KMS-11 (cell line): ENCODE results near the gene LMO7.

ENCODE experiments used
- H2AFZ ChIP-seq: fragments of 200-600 bp; sonication (generic); 2 replicates; pipeline ENCODE4 v1.6.1; 2016; ENCODE audit warnings: antibody characterized with exemption, mixed run types, low read depth
- H3K27ac ChIP-seq: fragments of 200-600 bp; sonication (generic); 2 replicates; pipeline ENCODE4 v1.6.1; 2016; ENCODE audit warnings: mild to moderate bottlenecking, mixed run types
- H3K27me3 ChIP-seq: fragments of 200-600 bp; sonication (generic); 2 replicates; pipeline ENCODE4 v1.6.1; 2017; ENCODE audit warnings: mild to moderate bottlenecking, low read depth, mixed run types, moderate library complexity; ENCODE audit not compliant: insufficient read depth
- H3K36me3 ChIP-seq: fragments of 200-600 bp; sonication (generic); 2 replicates; pipeline ENCODE4 v1.6.1; 2017; ENCODE audit warnings: mild to moderate bottlenecking, mixed run types; ENCODE audit not compliant: insufficient read depth
- H3K4me1 ChIP-seq: fragments of 200-600 bp; sonication (generic); 2 replicates; pipeline ENCODE4 v1.6.1; 2016; ENCODE audit warnings: mild to moderate bottlenecking, low read depth, mixed run types; ENCODE audit not compliant: poor library complexity, severe bottlenecking
- H3K4me2 ChIP-seq: fragments of 200-600 bp; sonication (generic); 2 replicates; pipeline ENCODE4 v1.7.0; 2016; ENCODE audit warnings: mild to moderate bottlenecking, mixed run types
- H3K4me3 ChIP-seq: fragments of 200-600 bp; sonication (generic); IDR thresholded peaks from 2 replicates; pipeline ENCODE4 v1.6.1; 2017; ENCODE audit warnings: low read depth, low read length, mixed read lengths; ENCODE audit not compliant: insufficient read depth
- H3K79me2 ChIP-seq: fragments of 200-600 bp; sonication (generic); 2 replicates; pipeline ENCODE4 v1.6.1; 2016; ENCODE audit warnings: low read depth, mixed run types; ENCODE audit not compliant: insufficient read depth
- H3K9ac ChIP-seq: fragments of 200-600 bp; sonication (generic); 2 replicates; pipeline ENCODE4 v1.6.1; 2016; ENCODE audit warnings: mild to moderate bottlenecking, mixed run types
- H4K20me1 ChIP-seq: fragments of 200-600 bp; sonication (generic); 2 replicates; pipeline ENCODE4 v1.6.1; 2016; ENCODE audit warnings: mild to moderate bottlenecking, mixed run types; ENCODE audit not compliant: insufficient read depth
- TF ChIP-seq, protein P1 (sequence below): fragments of 200-600 bp; sonication (generic); conservative IDR thresholded peaks from 2 replicates; pipeline ENCODE4 v1.6.1; 2017; ENCODE audit warnings: low read depth, mild to moderate bottlenecking, antibody characterized with exemption, low read length, moderate library complexity, mixed read lengths

LMO7 gene

GRCh38 chr13:75656425-75656989 lies 20.4 kb downstream of the LMO7 start:
- Histone ChIP-seq H3K4me2 (no peak overlapping the region), H4K20me1 (no peaks in the 10 kb centered on the region), H3K4me3 (no peak overlapping the region), H3K27ac (no peak overlapping the region), H3K27me3 (no peaks in the 10 kb centered on the region), H3K4me1 (no peaks in the 10 kb centered on the region), H3K79me2 (no peaks in the 10 kb centered on the region), H3K9ac (no peak overlapping the region), H2AFZ (no peak overlapping the region), H3K36me3 (no peaks in the 10 kb centered on the region)
- TF ChIP-seq, protein P1, sequence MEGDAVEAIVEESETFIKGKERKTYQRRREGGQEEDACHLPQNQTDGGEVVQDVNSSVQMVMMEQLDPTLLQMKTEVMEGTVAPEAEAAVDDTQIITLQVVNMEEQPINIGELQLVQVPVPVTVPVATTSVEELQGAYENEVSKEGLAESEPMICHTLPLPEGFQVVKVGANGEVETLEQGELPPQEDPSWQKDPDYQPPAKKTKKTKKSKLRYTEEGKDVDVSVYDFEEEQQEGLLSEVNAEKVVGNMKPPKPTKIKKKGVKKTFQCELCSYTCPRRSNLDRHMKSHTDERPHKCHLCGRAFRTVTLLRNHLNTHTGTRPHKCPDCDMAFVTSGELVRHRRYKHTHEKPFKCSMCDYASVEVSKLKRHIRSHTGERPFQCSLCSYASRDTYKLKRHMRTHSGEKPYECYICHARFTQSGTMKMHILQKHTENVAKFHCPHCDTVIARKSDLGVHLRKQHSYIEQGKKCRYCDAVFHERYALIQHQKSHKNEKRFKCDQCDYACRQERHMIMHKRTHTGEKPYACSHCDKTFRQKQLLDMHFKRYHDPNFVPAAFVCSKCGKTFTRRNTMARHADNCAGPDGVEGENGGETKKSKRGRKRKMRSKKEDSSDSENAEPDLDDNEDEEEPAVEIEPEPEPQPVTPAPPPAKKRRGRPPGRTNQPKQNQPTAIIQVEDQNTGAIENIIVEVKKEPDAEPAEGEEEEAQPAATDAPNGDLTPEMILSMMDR = no peak

GRCh38 chr13:75657111-75657510 lies 21.0 kb downstream of the LMO7 start:
- TF ChIP-seq, protein P1 = no peak

DNA sequence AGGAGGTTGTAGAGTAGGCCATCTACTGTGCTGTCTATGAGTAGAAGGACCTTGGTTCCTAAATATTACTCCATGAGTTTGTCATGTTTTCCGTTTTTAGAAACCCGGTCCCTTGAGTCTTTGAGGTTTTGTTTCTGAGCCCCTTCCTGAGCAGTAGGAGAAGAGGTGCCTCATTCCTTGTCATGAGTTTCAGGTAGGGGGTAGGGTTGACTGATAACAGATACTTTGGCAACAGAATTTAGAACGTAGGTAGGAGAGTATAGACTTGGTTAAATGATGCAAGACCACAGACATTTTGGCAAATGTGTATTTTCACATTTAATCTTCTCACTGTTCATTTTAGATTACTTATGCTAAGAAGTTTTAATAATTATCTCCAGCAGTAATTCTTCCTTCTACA lies 24.6 kb downstream of the LMO7 start:
- H3K4me1 ChIP-seq = no peaks in the 10 kb centered on the region
- H3K27ac ChIP-seq = no peak overlapping the region
- no peak overlapping the region for H3K4me3 ChIP-seq
- no peaks in the 10 kb centered on the region for H4K20me1 ChIP-seq
- H3K9ac ChIP-seq = no peak overlapping the region
- H3K79me2 ChIP-seq = no peaks in the 10 kb centered on the region
- H3K36me3 ChIP-seq = no peaks in the 10 kb centered on the region
- H3K4me2 ChIP-seq = no peak overlapping the region
- H2AFZ ChIP-seq = no peak overlapping the region
- H3K27me3 ChIP-seq = no peaks in the 10 kb centered on the region
- TF ChIP-seq, protein P1 = no peak

More at GRCh38 chr13:75657111-75657510, 21.0 kb downstream of the LMO7 start:
- no peak overlapping the region for H3K4me3 ChIP-seq
- H3K4me1 ChIP-seq = no peaks in the 10 kb centered on the region
- no peaks in the 10 kb centered on the region for H3K36me3 ChIP-seq
- H4K20me1 ChIP-seq = no peaks in the 10 kb centered on the region
- no peak overlapping the region for H3K9ac ChIP-seq
- H2AFZ ChIP-seq = no peak overlapping the region
- H3K27ac ChIP-seq = no peak overlapping the region
- no peak overlapping the region for H3K4me2 ChIP-seq
- H3K27me3 ChIP-seq = no peaks in the 10 kb centered on the region
- H3K79me2 ChIP-seq = no peaks in the 10 kb centered on the region

- Histone ChIP-seq H3K79me2 (no peaks in the 10 kb centered on the region), H3K9ac (no peak overlapping the region), H3K27ac (no peak overlapping the region), H3K27me3 (no peaks in the 10 kb centered on the region), H3K4me2 (no peak overlapping the region), H4K20me1 (no peaks in the 10 kb centered on the region), H3K4me1 (no peaks in the 10 kb centered on the region), H2AFZ (no peak overlapping the region), H3K4me3 (no peak overlapping the region), H3K36me3 (no peaks in the 10 kb centered on the region)
- TF ChIP-seq, protein P1 = no peak
These were observed 25.3 kb downstream of the LMO7 start for GRCh38 chr13:75661443-75661842.
